ENCODE results near the gene WDR75. TPM values are rescaled to one million over a fixed set of nuclear protein-coding genes. Genes with fewer than 3 reads are reported as not detected.

WDR75 gene
- total and polyA plus RNA-seq, 2 of the 4 experiments (the other 2 are of a cell fraction) = 21.7 to 52.2 TPM

DNA sequence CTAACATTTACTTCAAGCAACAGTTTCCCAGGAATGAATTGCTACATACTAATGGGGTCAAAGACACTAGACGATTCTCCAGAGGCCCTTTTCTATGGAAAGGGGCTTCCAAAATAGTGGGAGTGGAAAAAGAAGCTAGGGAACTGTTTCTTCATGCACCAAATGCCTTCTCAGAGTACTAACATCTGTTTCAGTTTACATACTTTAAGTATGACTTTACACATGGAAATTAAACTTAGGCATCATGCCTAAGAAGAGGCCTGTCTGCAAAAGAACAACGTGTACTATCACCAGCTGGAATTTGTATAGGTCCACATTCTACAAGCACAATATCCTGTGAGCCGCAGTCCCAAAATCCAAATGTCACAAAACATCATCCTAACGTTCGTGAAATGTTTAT lies 29.4 kb upstream of the WDR75 start:
- peak; percentile 67 for ATAC-seq (ENCODE audit: low read depth)

More for the DNA sequence above, 29.4 kb upstream of the WDR75 start:
- H4K91ac ChIP-seq (ENCODE audit: insufficient read depth, low read depth, low read length) = 0 out of 2 replicates have a peak overlapping the region, but pooled peaks have one; percentile 43
- peak; percentile 75; the same call in 1 of the 2 replicates for TF ChIP-seq FOS (IDR thresholded peaks at IDR 0.05; ENCODE audit: low read depth, low read length)
- TF ChIP-seq MXI1 (IDR thresholded peaks at IDR 0.05; ENCODE audit: borderline replicate concordance, low read depth, low read length) = peak; percentile 70; the same call in 1 of the 2 replicates
- TF ChIP-seq BHLHE40 (IDR thresholded peaks at IDR 0.05; ENCODE audit: low read depth, low read length) = 0 out of 2 replicates have a peak, but pooled peaks have one; percentile 22
- TF ChIP-seq CEBPB (IDR thresholded peaks at IDR 0.05; ENCODE audit: low read depth, low read length) = peak; percentile 41; the same call in 1 of the 2 replicates
- TF ChIP-seq, protein P1, sequence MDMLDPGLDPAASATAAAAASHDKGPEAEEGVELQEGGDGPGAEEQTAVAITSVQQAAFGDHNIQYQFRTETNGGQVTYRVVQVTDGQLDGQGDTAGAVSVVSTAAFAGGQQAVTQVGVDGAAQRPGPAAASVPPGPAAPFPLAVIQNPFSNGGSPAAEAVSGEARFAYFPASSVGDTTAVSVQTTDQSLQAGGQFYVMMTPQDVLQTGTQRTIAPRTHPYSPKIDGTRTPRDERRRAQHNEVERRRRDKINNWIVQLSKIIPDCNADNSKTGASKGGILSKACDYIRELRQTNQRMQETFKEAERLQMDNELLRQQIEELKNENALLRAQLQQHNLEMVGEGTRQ (IDR thresholded peaks at IDR 0.05; ENCODE audit: low read depth, low read length) = no peak
- peak; percentile 80 for TF ChIP-seq RCOR1 (IDR thresholded peaks at IDR 0.05; ENCODE audit: insufficient replicate concordance, low read length)
- no CpG with 5 or more reads among the region's 5 CpGs for WGBS, 2 experiments (ENCODE audit: extremely low coverage in 2 of 2, insufficient read length in 1 of 2)
- no peak overlapping the region for H2BK15ac ChIP-seq (ENCODE audit: low read depth, low read length)
- H2AK5ac ChIP-seq (ENCODE audit: low read depth, low read length) = no peak overlapping the region
- intact Hi-C loops (cut with micrococcal nuclease) = loop anchor here (1.0 to 5.0 kb wide), 9 partner anchors 65 to 1911 kb away; partner anchors contain the start of gene COL5A2
- H3K27ac ChIP-seq (ENCODE audit: insufficient read depth, low read length) = peak overlapping the region; percentile 26; the same call in 1 of the 2 replicates
- peak overlapping the region; percentile 58; the same call in 1 of the 2 replicates for H3K4me2 ChIP-seq (ENCODE audit: low read depth, low read length)
- BruUV-seq (replicated peaks) = no TSS peak
- CTCF ChIA-PET = interaction anchor here (0.6 to 1.5 kb wide), 6 partner anchors 47 to 1818 kb away, joined by 3 to 7 read pairs (median 4); no protein-coding TSS in a partner anchor
- peak overlapping the region; percentile 73 for H3K56ac ChIP-seq (ENCODE audit: extremely low read depth, insufficient read depth, low read length)
- in situ Hi-C loops (cut with MboI; ENCODE audit: low sequenced_read_pairs) = loop anchor here (5.0 to 25.0 kb wide), 6 partner anchors 240 to 1907 kb away; no protein-coding TSS in a partner anchor
- peaks cover 14% of the 10 kb centered on the region for H3K4me1 ChIP-seq (ENCODE audit: control insufficient read depth, insufficient read depth, low read length)
- peak overlapping the region; percentile 90 for H2BK120ac ChIP-seq (ENCODE audit: low read depth, low read length)
- H3K9me1 ChIP-seq (ENCODE audit: insufficient read depth, low read length) = no peaks in the 10 kb centered on the region
- peak overlapping the region in 1 of 2 experiments; percentile 77; a peak in 1 of 4 replicates for H4K8ac ChIP-seq (ENCODE audit: low read depth in 2 of 2, low read length in 2 of 2)
- H3K79me1 ChIP-seq (ENCODE audit: low read depth in 1 of 2, low read length in 2 of 2) = peaks cover 0 to 6% of the 10 kb centered on the region in 2 experiments; a peak in 1 of 4 replicates
- H2BK5ac ChIP-seq (ENCODE audit: low read depth, low read length, poor library complexity, severe bottlenecking) = peak overlapping the region; percentile 97
- H3K14ac ChIP-seq (replicated peaks; ENCODE audit: low read depth, low read length) = no peak overlapping the region
- H2AK9ac ChIP-seq (replicated peaks; ENCODE audit: low read depth, low read length, poor library complexity) = no peak overlapping the region
- H3K4ac ChIP-seq (ENCODE audit: low read depth, low read length) = peak overlapping the region; percentile 66; the same call in 1 of the 2 replicates
- dilution Hi-C loops (cut with HindIII; ENCODE audit: low sequenced_read_pairs, unreplicated experiment) = no loop called here
- no peak overlapping the region for H4K5ac ChIP-seq (ENCODE audit: low read depth, low read length)
- H3K36me3 ChIP-seq (ENCODE audit: control insufficient read depth, insufficient read depth, low read length) = no peaks in the 10 kb centered on the region
- H3K9me3 ChIP-seq (ENCODE audit: control insufficient read depth, insufficient read depth, low read length) = no peaks in the 10 kb centered on the region
- H2AFZ ChIP-seq (replicated peaks; ENCODE audit: low read length, poor library complexity) = no peak overlapping the region
- POLR2A ChIA-PET (ENCODE audit: unreplicated experiment) = interaction anchor here (0.6 to 1.1 kb wide), 3 partner anchors 39 to 397 kb away, joined by 3 to 4 read pairs (median 3); no protein-coding TSS in a partner anchor
- peak overlapping the region; percentile 94; the same call in 1 of the 2 replicates for H3K18ac ChIP-seq (ENCODE audit: low read depth, low read length)
- DNase-seq = peak; percentile 96
- H3K27me3 ChIP-seq (ENCODE audit: control insufficient read depth, insufficient read depth, low read length) = no peaks in the 10 kb centered on the region
- H3K4me3 ChIP-seq (ENCODE audit: insufficient read depth, low read depth, low read length) = no peak overlapping the region
- H4K20me1 ChIP-seq (ENCODE audit: insufficient read depth, low read length) = no peaks in the 10 kb centered on the region
- H3K9ac ChIP-seq (ENCODE audit: low read depth, low read length) = no peak overlapping the region
- H2BK20ac ChIP-seq (ENCODE audit: low read depth, low read length) = peak overlapping the region; percentile 67; the same call in 1 of the 2 replicates
- no peak overlapping the region for H3K23ac ChIP-seq (ENCODE audit: low read depth, low read length)

All from IMR-90 (cell line).